Hematopoietic multipotent progenitor cell (in vitro differentiated cells): Measurements from ENCODE around the gene HNMT. TPM values are rescaled to one million over a fixed set of nuclear protein-coding genes. Genes with fewer than 3 reads are reported as not detected.
"Not testable (repeated sequence)": the region's sequence is repeated elsewhere in the genome, so short reads cannot be mapped to it uniquely, and the experiment has no call there.

ENCODE experiments used
- DNase-seq, 3 donors: peaks; one replicate each; pipeline ENCODE4 v3.0.0-alpha.2; 2011 to 2015; ENCODE audit warnings: low read depth in 2 of 3, low spot score in 2 of 3
- total RNA-seq: library from RNA; depleted of rRNA; stranded (reverse); fragments of >200 nt; gene quantifications from one replicate; pipeline ENCODE4 v1.2.3, GENCODE V29; 2012

HNMT gene
- total RNA-seq, 1 donor: 1.1 TPM

- DNase-seq: no peak
These were observed 72.8 kb downstream of the HNMT start for GRCh38 chr2:138037090-138037489.

- no peak for DNase-seq
These were observed 76.3 kb downstream of the HNMT start for GRCh38 chr2:138040616-138041015.

- DNase-seq: no peak
These were observed 78.0 kb downstream of the HNMT start for GRCh38 chr2:138042311-138042710.

- not testable (repeated sequence) for DNase-seq
These were observed 79.3 kb downstream of the HNMT start for GRCh38 chr2:138043588-138043987.

GRCh38 chr2:138058427-138058826 lies 94.2 kb downstream of the HNMT start:
- no peak for DNase-seq

GRCh38 chr2:138059487-138060300 lies 95.4 kb downstream of the HNMT start:
- no peak for DNase-seq

GRCh38 chr2:138060301-138060635 lies 96.0 kb downstream of the HNMT start:
- peak in 2 of 3 donors; percentile 16 to 19 for DNase-seq

GRCh38 chr2:138061961-138062360 lies 97.7 kb downstream of the HNMT start:
- no peak for DNase-seq

- no peak for DNase-seq
These were observed 98.9 kb downstream of the HNMT start for GRCh38 chr2:138063181-138063580.
